Heart left ventricle (tissue), 16 donors: ENCODE measurements around the gene CD151. TPM values are rescaled to one million over a fixed set of nuclear protein-coding genes. Genes with fewer than 3 reads are reported as not detected.

Experiments
- ATAC-seq, 4 donors: fragments of 200-7000 bp; cut with Tn5 transposase; one replicate each; pipeline ENCODE4 v1.9.1; 2020 to 2022; ENCODE audit warnings: moderate library complexity in 4 of 4, mild to moderate bottlenecking in 3 of 4, moderate number of reproducible peaks in 1 of 4
- DNase-seq, 5 donors: peaks; one replicate each; pipeline ENCODE4 v3.0.0-alpha.2; 2020
- H3K27ac ChIP-seq, 12 donors: fragments of 200-600 bp; sonication (generic) in 4 of 12; one replicate each; pipeline versions ENCODE4 v1.5.0 to v1.8.0; 2016 to 2022; ENCODE audit warnings: mild to moderate bottlenecking in 2 of 12
- H3K27me3 ChIP-seq, 9 donors: fragments of 200-600 bp; sonication (generic) in 2 of 9; one replicate each; pipeline versions ENCODE4 v1.5.1 to v1.8.0; 2016 to 2022; ENCODE audit warnings: mild to moderate bottlenecking in 3 of 9
- H3K36me3 ChIP-seq, 9 donors: fragments of 200-600 bp; sonication (generic) in 2 of 9; one replicate each; pipeline versions ENCODE4 v1.5.0 to v1.8.0; 2018 to 2022; ENCODE audit warnings: mild to moderate bottlenecking in 2 of 9
- H3K4me1 ChIP-seq, 12 donors: fragments of 200-600 bp; sonication (generic) in 4 of 12; one replicate each; pipeline versions ENCODE4 v1.5.0 to v1.8.0; 2016 to 2022; ENCODE audit warnings: mild to moderate bottlenecking in 3 of 12
- H3K4me3 ChIP-seq, 12 donors: fragments of 200-600 bp; sonication (generic) in 4 of 12; one replicate each; pipeline versions ENCODE4 v1.5.0 to v1.8.0; 2017 to 2022; ENCODE audit warnings: mild to moderate bottlenecking in 9 of 12, moderate library complexity in 4 of 12
- H3K9me3 ChIP-seq, 12 donors: fragments of 200-600 bp; sonication (generic) in 4 of 12; one replicate each; pipeline versions ENCODE4 v1.5.0 to v1.8.0; 2016 to 2022; ENCODE audit warnings: mild to moderate bottlenecking in 1 of 12
- CTCF ChIP-seq, 12 donors: fragments of 200-600 bp; sonication (generic) in 4 of 12; IDR thresholded peaks; one replicate each; pipeline versions ENCODE4 v1.5.0 to v1.8.0; 2018 to 2022; ENCODE audit warnings: antibody characterized with exemption in 12 of 12, mild to moderate bottlenecking in 5 of 12
- POLR2A ChIP-seq, 2 donors: fragments of 450-650 bp; IDR thresholded peaks; one replicate each; pipeline ENCODE4 v1.6.1; 2017; ENCODE audit warnings: antibody characterized with exemption in 2 of 2, mild to moderate bottlenecking in 2 of 2, moderate library complexity in 2 of 2
- WGBS, 4 donors: extraction: QIAGEN DNeasy Blood & Tissue Kit in 2 of 4; methylation state at CpG; one replicate each; pipeline versions ENCODE4 v1.1.5 to v1.1.7; 2013 to 2018; 5-methylcytosine and 5-hydroxymethylcytosine counted together
- intact Hi-C, 10 donors: fragments of 100-400 bp; cut with DNase I; formaldehyde crosslinking; loops; one replicate each; pipeline versions ENCODE4 v1.11.1 to v1.14.2; 2022
- polyA plus RNA-seq, 2 donors: library from polyadenylated mRNA; stranded (reverse); fragments of 200-250 nt; gene quantifications; one replicate each; pipeline ENCODE4 v1.2.3, GENCODE V29; 2013
- total RNA-seq, 9 donors: library from RNA; depleted of rRNA in 2 of 9; stranded (reverse); fragments of >200 nt in 2 of 9; fragmentation: NEBNext Ultra II Directional in 3 of 9; extraction: Animal tissue kit (Norgen Biotek cat#: 25700) in 3 of 9; gene quantifications; one replicate each; pipeline versions ENCODE4 v1.1.0 to v1.2.4, GENCODE V29; 2016 to 2023
- donor health status: ischemic (EF 13 %, LVEDD 7.1; RV severe dilation, severe dysfunction).
- donor health status: healthy with polysubstance abuse.
- donor health status: DM: no; HTN: yes; CAD: no.
- donor health status: DM: no; HTN: no; CAD: no.
- donor health status: ischemic (EF 25% LVEDD 6.9; RV normal size, moderate dysfunction).
- donor health status: ischemic (EF 25% LVEDD 5.7; RV mildly dilated, moderate dysfunction).
- donor health status: healthy.
- donor health status: DM: yes; HTN: yes; CAD: no.
- donor health status: ischemic (EF 35%, LVEDD 5.7; RV mildly dilated, moderate dysfunction).
- donor health status: nonischemic (EF 11% LVEDD 7.7; RV severe dilation, severe dysfunction).
- donor health status: DM: yes; HTN: yes; CAD: no.
- donor health status: PGD.
- donor health status: ischemic (EF 29% LVEDD 5.4; RV normal size, mild dysfunction).
- donor health status: nonischemic (EF 23%, LVEDD 6.1; RV moderate dilation, normal function).

Gene CD151
- total and polyA plus RNA-seq, 11 donors, result 323 to 817 (median 477) TPM

GRCh38 chr11:792873-793272, 39.9 kb upstream of the CD151 start:
- Histone ChIP-seq H3K4me1 (peaks cover 6 to 43% (median 22%) of the 10 kb centered on the region in 12 donors), H3K9me3 (no peaks in the 10 kb centered on the region), H3K27ac (no peak overlapping the region), H3K4me3 (no peak overlapping the region), H3K36me3 (peaks cover 0 to 30% (median 0%) of the 10 kb centered on the region in 9 donors), H3K27me3 (peaks cover 0 to 22% (median 7%) of the 10 kb centered on the region in 9 donors)
- ATAC-seq (no peak), DNase-seq (no peak)
- no peak for TF ChIP-seq CTCF (IDR thresholded peaks at IDR 0.05)
- no peak for TF ChIP-seq POLR2A (IDR thresholded peaks at IDR 0.05)
- WGBS, 4 donors, result 94 to 100% (median 94%) methylated on average over 5 to 13 of the region's 13 CpGs
- intact Hi-C loops, result loop anchor here in 1 of 10 donors (10.0 kb wide), 1 partner anchor 58 kb away; no protein-coding TSS in a partner anchor

- TF ChIP-seq CTCF (IDR thresholded peaks at IDR 0.05) (no peak), POLR2A (IDR thresholded peaks at IDR 0.05) (no peak)
- no peak overlapping the region for H3K27ac ChIP-seq
- intact Hi-C loops, result loop anchor here in 1 of 10 donors (10.0 kb wide), 1 partner anchor 59 kb away; no protein-coding TSS in a partner anchor
- no peak overlapping the region for H3K4me3 ChIP-seq
- peaks cover 0 to 17% (median 7%) of the 10 kb centered on the region in 9 donors for H3K27me3 ChIP-seq
- no peaks in the 10 kb centered on the region for H3K9me3 ChIP-seq
- peaks cover 6 to 49% (median 26%) of the 10 kb centered on the region in 12 donors for H3K4me1 ChIP-seq
- WGBS, 4 donors, result 88 to 93% (median 88%) methylated on average over 4 to 7 of the region's 7 CpGs
- no peak for DNase-seq
- no peak for ATAC-seq
- peaks cover 0 to 30% (median 0%) of the 10 kb centered on the region in 9 donors for H3K36me3 ChIP-seq
These were observed 39.2 kb upstream of the CD151 start for GRCh38 chr11:793556-793955.

GRCh38 chr11:794013-794765, 38.6 kb upstream of the CD151 start:
- peaks cover 6 to 49% (median 26%) of the 10 kb centered on the region in 12 donors for H3K4me1 ChIP-seq
- H3K4me3 ChIP-seq, result no peak overlapping the region
- peaks cover 0 to 32% (median 0%) of the 10 kb centered on the region in 9 donors for H3K36me3 ChIP-seq
- ATAC-seq, result no peak
- DNase-seq, result no peak
- no peak for TF ChIP-seq CTCF (IDR thresholded peaks at IDR 0.05)
- TF ChIP-seq POLR2A (IDR thresholded peaks at IDR 0.05), result no peak
- intact Hi-C loops, result loop anchor here in 1 of 10 donors (10.0 kb wide), 1 partner anchor 59 kb away; no protein-coding TSS in a partner anchor
- 88 to 95% (median 92%) methylated on average over 18 to 31 of the region's 31 CpGs for WGBS, 4 donors
- H3K27me3 ChIP-seq, result peaks cover 0 to 13% (median 6%) of the 10 kb centered on the region in 9 donors
- H3K27ac ChIP-seq, result no peak overlapping the region
- no peaks in the 10 kb centered on the region for H3K9me3 ChIP-seq
